ENCODE data around the gene JAKMIP2.

Gene JAKMIP2

GRCh38 chr5:147670815-147671214 lies 111.7 kb downstream of the JAKMIP2 start:
- Histone ChIP-seq H3K27ac (ENCODE audit: extremely low read depth, low read depth, low read length) (no peak overlapping the region), H3K9me3 (ENCODE audit: control insufficient read depth, insufficient read depth, low read depth, low read length) (no peaks in the 10 kb centered on the region), H3K4me1 (ENCODE audit: control insufficient read depth, insufficient read depth, low read length) (no peaks in the 10 kb centered on the region), H3K4me3 (ENCODE audit: low read depth, low read length) (no peak overlapping the region), H3K36me3 (ENCODE audit: control insufficient read depth in 2 of 2, insufficient read depth in 1 of 2, low read length in 2 of 2) (peaks cover 0 to 16% of the 10 kb centered on the region in 2 experiments; a peak in 1 of 3 replicates)
- ChIA-PET CTCF (no interaction called here), POLR2A (no interaction called here)
- TF ChIP-seq ZNF311 (tag by site-specific recombination; IDR thresholded peaks at IDR 0.05; ENCODE audit: borderline replicate concordance) (no peak), HOXD13 (CRISPR knock-in tag; IDR thresholded peaks at IDR 0.05; ENCODE audit: borderline replicate concordance) (no peak), ZNF585B (tag by site-specific recombination; IDR thresholded peaks at IDR 0.05) (no peak), HIC1 (tag by site-specific recombination; IDR thresholded peaks at IDR 0.05) (no peak), MYNN (tag by site-specific recombination; IDR thresholded peaks at IDR 0.05; ENCODE audit: borderline replicate concordance) (no peak)

- CTCF ChIA-PET = no interaction called here
- no peaks in the 10 kb centered on the region for H3K4me1 ChIP-seq (ENCODE audit: control insufficient read depth, insufficient read depth, low read length)
Measured at GRCh38 chr5:147669169-147669869, 113.2 kb downstream of the JAKMIP2 start.

GRCh38 chr5:147668385-147668784 lies 114.1 kb downstream of the JAKMIP2 start:
- H3K36me3 ChIP-seq (ENCODE audit: control insufficient read depth in 2 of 2, insufficient read depth in 1 of 2, low read length in 2 of 2) = peaks cover 0 to 16% of the 10 kb centered on the region in 2 experiments; a peak in 1 of 3 replicates
- CTCF ChIA-PET = interaction anchor here (0.6 kb wide), 1 partner anchor 481 kb away, joined by 3 read pairs; no protein-coding TSS in a partner anchor

More at GRCh38 chr5:147669169-147669869, 113.2 kb downstream of the JAKMIP2 start:
- H3K4me3 ChIP-seq (ENCODE audit: low read depth, low read length) = no peak overlapping the region
- no peak overlapping the region for H3K27ac ChIP-seq (ENCODE audit: extremely low read depth, low read depth, low read length)
- no peaks in the 10 kb centered on the region for H3K9me3 ChIP-seq (ENCODE audit: control insufficient read depth, insufficient read depth, low read depth, low read length)
- POLR2A ChIA-PET = no interaction called here
- no peak for TF ChIP-seq ZBTB20 (tag by site-specific recombination; IDR thresholded peaks at IDR 0.05)
- no peak for TF ChIP-seq ZNF221 (tag by site-specific recombination; IDR thresholded peaks at IDR 0.05; ENCODE audit: borderline replicate concordance)
- TF ChIP-seq SETDB1 (IDR thresholded peaks at IDR 0.05; ENCODE audit: insufficient read length, low read length) = no peak
- no peak for TF ChIP-seq ZNF404 (tag by site-specific recombination; IDR thresholded peaks at IDR 0.05)
- TF ChIP-seq ZNF76 (tag by site-specific recombination; IDR thresholded peaks at IDR 0.05; ENCODE audit: borderline replicate concordance, low read depth) = no peak
- no peak for TF ChIP-seq ZXDB (tag by site-specific recombination; IDR thresholded peaks at IDR 0.05)
- no peak for TF ChIP-seq ZNF280C (tag by site-specific recombination; IDR thresholded peaks at IDR 0.05)
- peaks cover 0 to 16% of the 10 kb centered on the region in 2 experiments; a peak in 1 of 3 replicates for H3K36me3 ChIP-seq (ENCODE audit: control insufficient read depth in 2 of 2, insufficient read depth in 1 of 2, low read length in 2 of 2)

GRCh38 chr5:147667363-147667762 lies 115.2 kb downstream of the JAKMIP2 start:
- Histone ChIP-seq H3K27ac (ENCODE audit: extremely low read depth, low read depth, low read length) (no peak overlapping the region), H3K36me3 (ENCODE audit: control insufficient read depth in 2 of 2, insufficient read depth in 1 of 2, low read length in 2 of 2) (peaks cover 0 to 16% of the 10 kb centered on the region in 2 experiments; a peak in 1 of 3 replicates), H3K4me1 (ENCODE audit: control insufficient read depth, insufficient read depth, low read length) (no peaks in the 10 kb centered on the region), H3K9me3 (ENCODE audit: control insufficient read depth, insufficient read depth, low read depth, low read length) (no peaks in the 10 kb centered on the region), H3K4me3 (ENCODE audit: low read depth, low read length) (no peak overlapping the region)
- POLR2A ChIA-PET = no interaction called here
- TF ChIP-seq FEZF1 (tag by site-specific recombination; IDR thresholded peaks at IDR 0.05) (no peak), ZSCAN30 (tag by site-specific recombination; IDR thresholded peaks at IDR 0.05) (no peak), AEBP2 (tag by site-specific recombination; IDR thresholded peaks at IDR 0.05; ENCODE audit: borderline replicate concordance) (no peak), BCL6B (tag by site-specific recombination; IDR thresholded peaks at IDR 0.05) (no peak), ZFP41 (tag by site-specific recombination; IDR thresholded peaks at IDR 0.05; ENCODE audit: borderline replicate concordance) (no peak)
- CTCF ChIA-PET = interaction anchor here (0.6 to 1.2 kb wide), 3 partner anchors 23 to 184 kb away, joined by 3 to 5 read pairs (median 3); no protein-coding TSS in a partner anchor

More at GRCh38 chr5:147668385-147668784, 114.1 kb downstream of the JAKMIP2 start:
- H3K4me3 ChIP-seq (ENCODE audit: low read depth, low read length) = no peak overlapping the region
- no peaks in the 10 kb centered on the region for H3K9me3 ChIP-seq (ENCODE audit: control insufficient read depth, insufficient read depth, low read depth, low read length)
- H3K4me1 ChIP-seq (ENCODE audit: control insufficient read depth, insufficient read depth, low read length) = no peaks in the 10 kb centered on the region
- POLR2A ChIA-PET = no interaction called here
- TF ChIP-seq GFI1B (tag by site-specific recombination; IDR thresholded peaks at IDR 0.05) = no peak
- 0 out of 2 replicates have a peak, but pooled peaks have one; percentile 17 for TF ChIP-seq SCRT2 (tag by site-specific recombination; IDR thresholded peaks at IDR 0.05)
- H3K27ac ChIP-seq (ENCODE audit: extremely low read depth, low read depth, low read length) = no peak overlapping the region
